ENCODE data around the gene PAPOLA.
A peak's percentile ranks its signal among the peaks of the same experiment; 100 is the strongest.

Gene PAPOLA

DNA sequence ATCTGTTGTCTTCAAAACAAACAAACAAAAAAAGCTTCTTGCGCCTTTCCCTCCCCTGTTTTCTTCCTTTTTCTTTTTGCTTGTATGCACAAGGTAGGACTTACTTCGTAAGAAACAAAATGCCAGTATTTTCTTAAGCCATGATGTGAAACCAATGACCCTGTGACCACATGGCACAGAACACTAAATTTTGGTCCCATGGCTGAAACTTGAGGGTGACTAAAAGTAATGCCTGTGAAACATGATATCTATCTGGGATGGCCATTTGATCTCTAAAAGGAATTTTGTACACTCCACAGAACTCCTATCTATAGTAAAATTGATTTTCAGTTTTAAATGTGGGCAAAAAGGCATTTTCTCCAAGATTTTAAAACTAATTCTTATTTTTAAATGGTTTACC is 63.6 kb downstream of the PAPOLA start:
- no peak for DNase-seq (ENCODE audit: low spot score)

DNA sequence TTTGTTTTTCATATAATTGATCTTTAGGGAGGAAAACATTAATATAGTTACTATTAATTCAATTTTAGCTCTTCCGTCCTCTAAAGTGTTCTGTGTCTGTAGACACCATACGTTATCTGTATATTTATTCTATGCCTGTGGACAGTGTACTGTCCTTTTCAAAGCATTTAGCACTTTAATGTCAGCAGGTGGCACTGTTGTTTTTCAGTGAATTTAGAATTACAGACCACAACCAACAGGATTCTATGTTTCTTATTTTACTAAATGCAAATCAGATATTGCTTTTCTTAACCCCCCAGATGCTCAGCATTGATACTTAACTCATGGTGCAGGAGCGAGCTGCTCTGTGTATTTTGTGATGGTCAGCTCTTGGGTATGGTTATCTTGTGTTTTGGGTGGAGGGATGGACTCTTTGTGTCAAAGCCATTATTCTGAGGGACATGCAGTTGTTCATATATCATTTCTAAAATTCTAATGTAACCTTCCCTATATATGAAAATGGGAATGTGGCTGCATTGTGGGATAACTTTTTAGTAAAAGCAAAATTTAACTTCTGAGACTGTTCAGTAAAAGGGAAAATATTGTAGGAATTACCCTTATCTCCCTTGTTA is 65.2 kb downstream of the PAPOLA start:
- peak; percentile 40 for DNase-seq (ENCODE audit: low spot score)

DNA sequence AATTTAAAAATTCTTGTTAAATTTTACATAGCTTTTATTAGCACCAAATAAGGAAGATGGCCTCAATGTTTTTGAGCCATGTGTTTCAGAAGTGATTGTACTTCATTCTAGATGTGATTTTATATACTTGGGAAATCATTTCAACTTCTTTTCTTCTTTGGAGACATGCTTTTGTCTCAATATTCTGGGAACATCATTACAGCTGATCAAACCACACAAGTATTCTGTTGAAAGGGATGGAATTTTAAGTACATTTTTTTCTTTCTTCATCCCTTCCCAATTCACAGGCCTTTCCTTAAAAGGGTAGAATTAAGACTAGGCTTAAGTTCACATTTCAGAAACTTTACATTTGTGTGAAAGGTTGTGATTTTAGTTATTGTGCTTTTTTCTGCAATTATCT is 66.4 kb downstream of the PAPOLA start:
- no peak for DNase-seq (ENCODE audit: low spot score)

DNA sequence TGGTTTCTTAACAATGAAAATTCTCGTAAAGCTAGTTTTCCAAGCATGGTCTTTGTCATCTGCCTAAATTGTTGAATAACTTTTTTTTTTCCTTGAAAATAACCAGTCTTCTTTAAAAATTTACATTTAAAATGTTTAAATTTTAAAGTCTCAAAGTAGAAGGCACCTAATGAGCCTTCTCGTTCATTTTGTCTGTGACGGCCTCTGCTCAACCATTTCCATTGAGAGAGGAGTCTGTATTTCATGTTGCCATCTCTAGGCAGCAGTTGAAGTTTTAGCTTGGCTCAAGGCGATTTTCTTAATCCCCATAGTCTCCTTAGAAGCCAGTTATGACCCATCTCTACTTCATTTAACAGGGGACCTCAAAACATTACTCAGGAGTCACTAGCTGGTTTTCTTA is 69.1 kb downstream of the PAPOLA start:
- no peak for DNase-seq (ENCODE audit: low spot score)

DNA sequence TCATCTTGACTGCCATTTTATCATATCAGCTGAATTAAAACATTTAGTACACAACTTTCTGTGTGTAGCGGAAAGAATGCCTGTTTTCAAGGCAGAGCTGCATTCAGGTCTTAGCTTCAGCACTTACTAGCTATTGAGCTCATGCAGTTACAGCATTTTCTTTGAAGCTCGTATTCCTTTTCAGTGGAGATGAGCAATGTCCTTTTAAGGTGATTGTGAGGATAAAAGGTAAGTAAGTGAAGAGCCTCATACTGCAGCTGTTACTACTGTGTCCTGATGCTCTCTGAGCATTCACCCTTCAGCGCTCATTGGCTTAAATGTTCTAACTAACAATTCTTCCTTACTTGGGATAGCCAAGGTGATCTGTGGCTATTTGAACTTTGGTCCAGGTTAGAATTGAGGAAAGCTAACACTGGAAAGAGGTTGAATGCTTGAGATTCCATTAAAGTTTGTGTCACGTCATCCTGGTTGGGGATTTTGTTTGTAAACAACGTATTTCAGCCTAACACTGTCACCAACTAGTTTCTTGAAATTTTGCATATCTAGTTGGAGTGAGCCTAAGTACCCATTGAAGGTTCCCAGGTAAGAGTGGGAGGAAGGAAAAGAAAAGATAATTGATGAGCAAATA is 71.4 kb downstream of the PAPOLA start:
- no peak for DNase-seq (ENCODE audit: low spot score)

DNA sequence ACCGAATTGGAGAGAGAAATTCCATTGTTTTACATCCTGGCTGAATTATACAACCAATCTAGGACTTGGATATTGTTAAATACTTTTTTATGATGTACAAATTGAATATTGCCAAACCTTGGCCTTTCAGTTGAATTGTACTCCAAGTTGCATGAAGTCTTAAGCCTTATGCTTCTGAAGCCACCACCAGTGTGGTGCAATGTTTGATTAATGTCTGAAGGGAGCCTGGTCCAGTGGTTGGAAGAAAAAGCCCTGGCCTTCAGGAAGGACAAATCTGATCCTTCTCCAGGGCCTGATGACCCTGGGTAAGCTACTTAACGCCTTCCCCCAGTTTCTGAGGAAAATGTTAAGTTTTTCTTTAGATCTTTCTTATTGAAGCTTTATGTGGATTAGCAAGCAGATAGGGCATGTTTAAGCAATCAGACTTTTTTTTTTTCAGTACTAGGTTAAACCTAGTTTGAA is 72.0 kb downstream of the PAPOLA start:
- DNase-seq (ENCODE audit: low spot score) = no peak

DNA sequence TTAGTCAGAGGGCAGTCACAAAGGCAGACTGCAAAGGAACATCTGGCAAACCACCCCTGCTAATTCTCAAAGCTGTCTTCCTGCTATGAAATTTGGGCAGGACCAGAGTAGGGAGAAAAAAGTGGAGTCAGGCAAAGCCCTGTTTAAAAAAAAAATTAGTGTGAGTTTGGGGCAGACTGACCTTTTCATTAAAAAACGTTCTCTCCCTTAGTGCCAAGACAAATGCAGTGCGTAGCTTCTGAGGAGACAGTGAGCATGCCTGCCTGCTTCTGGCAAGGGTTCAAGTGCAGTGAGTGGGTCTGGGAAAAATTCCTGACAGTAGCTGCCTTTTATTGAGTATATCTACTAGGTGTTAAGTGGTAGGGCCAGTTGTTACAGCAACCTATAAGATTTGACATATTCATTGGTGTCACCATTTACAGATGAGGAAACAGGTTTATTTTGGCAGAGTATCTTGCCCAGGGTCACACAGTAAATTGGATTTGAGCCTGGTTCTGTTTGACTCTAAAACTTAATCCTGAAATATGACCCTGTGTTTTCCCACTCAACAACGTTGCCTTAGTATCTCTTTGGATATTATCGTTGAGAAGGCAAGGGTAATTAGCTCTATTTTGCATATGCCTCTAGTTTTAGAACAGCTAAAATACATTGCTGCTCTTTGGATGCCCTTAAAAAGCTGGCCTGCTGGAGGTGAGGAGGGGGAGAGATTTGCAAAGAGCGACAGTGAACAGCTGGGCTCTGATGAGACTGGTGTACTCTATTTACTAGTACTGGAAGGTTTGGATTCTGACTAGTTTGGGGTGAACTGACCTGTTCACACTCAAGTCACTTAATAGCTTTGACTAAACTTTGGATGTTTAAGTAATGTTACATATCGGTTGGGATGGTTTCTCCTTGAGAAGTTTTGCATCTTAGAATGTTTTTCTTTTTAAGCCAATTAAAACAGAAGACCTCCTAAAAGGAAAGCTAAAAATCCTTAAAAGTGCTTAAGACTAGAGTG is 72.8 kb downstream of the PAPOLA start:
- DNase-seq (ENCODE audit: low spot score) = no peak

GRCh38 chr14:96576359-96576758 is 74.2 kb downstream of the PAPOLA start:
- DNase-seq (ENCODE audit: low spot score) = no peak

GRCh38 chr14:96576937-96577336 is 74.8 kb downstream of the PAPOLA start:
- no peak for DNase-seq (ENCODE audit: low spot score)

DNA sequence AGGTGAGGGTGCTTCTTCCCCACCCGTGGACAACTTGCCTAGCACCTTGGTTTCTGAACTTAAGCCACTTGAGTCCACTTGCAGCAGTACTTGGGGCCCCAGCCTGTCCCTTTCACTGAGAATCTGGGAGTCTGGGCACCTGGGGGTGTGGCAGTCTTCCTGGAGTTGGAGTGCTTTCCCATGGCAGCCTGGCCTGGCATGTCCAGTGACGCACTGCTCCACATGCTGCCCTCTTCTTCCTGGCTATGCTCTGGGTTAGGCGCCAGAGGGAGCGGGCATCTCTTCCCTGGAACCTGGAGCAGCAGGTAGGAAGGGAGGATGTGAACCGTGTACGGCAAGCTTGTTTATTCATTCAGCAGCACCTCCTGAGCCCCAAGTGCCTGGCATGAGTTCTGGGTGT is 76.4 kb downstream of the PAPOLA start:
- DNase-seq (ENCODE audit: low spot score) = no peak

DNA sequence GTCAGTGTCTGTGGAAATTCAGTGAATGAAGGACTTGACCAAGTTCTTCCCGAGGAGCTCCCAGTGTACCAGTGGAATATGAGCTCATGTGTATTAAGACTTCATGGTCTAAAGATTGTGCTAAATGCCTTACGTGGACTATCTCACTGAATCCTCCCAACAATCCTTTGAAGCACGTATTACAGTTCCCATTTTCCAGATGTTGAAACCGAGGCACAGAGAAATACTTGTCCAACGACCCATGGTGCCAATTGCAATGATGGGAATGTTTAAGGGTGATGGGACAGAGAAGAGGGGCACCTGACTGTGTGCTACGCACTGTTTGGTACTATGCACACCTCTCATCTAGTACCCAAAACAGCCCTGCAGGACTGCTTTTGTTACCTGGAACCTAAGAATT is 77.2 kb downstream of the PAPOLA start:
- DNase-seq (ENCODE audit: low spot score) = no peak

- DNase-seq (ENCODE audit: low spot score) = no peak
Measured at GRCh38 chr14:96579855-96580254, 77.7 kb downstream of the PAPOLA start.

GRCh38 chr14:96580566-96580965 is 78.4 kb downstream of the PAPOLA start:
- DNase-seq (ENCODE audit: low spot score) = no peak

DNA sequence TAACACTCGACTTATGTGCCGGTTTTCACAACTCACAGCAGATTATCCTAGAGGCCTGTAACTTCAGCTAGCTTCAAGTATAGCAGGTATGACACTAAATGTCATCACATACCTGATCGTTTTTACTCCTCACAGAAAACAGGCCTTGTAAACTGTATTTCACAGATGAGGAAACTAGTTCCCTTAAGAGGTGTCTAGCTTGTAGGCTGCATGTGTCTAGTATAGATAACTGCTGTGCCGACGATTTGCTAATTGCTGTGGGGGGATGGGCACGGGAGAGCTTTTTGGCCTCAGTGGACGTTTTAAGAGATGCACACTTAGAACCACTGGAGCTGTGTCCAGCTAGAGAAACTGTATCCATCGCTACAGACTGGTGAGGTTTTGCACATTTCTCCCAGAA is 78.8 kb downstream of the PAPOLA start:
- DNase-seq (ENCODE audit: low spot score) = peak; percentile 9

DNA sequence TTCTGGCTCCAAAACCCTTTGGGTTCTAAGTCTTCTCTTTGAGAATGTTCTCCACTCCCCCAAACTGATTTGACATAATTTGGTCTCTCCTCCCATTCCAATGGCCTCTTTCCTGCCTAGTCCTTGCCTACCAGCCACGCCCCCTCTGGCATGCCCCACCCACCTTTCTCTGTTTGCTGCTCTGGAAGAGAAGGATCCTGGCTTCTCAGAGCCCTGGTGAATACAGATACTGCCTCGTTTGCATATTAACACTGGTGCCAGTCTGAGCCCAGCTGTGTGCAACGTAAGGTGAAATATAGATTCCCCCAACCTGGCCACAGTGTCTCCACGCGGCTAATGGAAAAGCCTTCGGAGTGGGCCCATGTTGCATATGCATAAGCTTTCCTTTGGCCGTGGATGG is 79.7 kb downstream of the PAPOLA start:
- no peak for DNase-seq (ENCODE audit: low spot score)

GRCh38 chr14:96582411-96582961 is 80.3 kb downstream of the PAPOLA start:
- DNase-seq (ENCODE audit: low spot score) = no peak

- DNase-seq (ENCODE audit: low spot score) = no peak
Measured at GRCh38 chr14:96582995-96583394, 80.8 kb downstream of the PAPOLA start.

GRCh38 chr14:96583569-96584041 is 81.4 kb downstream of the PAPOLA start:
- no peak for DNase-seq (ENCODE audit: low spot score)

DNA sequence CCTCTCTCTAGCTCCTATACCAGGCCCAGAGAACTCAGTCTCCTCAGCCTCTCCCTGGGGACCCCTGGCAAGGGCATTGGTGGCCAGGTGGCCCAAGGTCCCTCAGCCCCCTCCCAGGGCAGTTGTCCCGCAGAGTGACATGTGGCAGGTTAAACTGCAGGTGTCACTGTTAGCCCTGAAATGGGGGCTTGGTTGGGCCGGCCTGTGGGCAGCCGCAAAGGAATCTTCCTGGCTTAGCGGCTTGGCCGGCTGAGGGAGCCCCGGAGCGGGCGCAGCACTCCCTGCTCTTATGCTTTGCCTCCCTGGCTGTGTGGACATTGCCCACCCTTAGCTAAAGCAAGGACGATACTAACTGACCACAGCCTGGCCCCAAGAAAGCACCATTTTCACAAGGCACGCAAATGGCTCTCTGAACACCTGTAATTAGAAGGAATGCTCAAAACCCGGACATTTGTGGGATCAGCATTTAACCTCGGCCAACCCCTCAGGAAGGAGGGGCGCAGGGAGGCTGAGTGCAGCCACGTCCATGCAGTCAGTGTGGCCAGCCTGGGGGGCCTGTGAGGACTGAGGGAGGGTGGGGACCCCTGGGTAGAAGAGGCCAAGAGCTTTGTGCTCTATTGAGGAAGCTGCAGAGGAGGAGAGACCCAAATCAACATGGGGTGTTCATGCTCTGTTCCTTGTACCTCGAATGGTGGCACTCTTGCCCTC is 82.2 kb downstream of the PAPOLA start:
- DNase-seq (ENCODE audit: low spot score) = no peak

DNA sequence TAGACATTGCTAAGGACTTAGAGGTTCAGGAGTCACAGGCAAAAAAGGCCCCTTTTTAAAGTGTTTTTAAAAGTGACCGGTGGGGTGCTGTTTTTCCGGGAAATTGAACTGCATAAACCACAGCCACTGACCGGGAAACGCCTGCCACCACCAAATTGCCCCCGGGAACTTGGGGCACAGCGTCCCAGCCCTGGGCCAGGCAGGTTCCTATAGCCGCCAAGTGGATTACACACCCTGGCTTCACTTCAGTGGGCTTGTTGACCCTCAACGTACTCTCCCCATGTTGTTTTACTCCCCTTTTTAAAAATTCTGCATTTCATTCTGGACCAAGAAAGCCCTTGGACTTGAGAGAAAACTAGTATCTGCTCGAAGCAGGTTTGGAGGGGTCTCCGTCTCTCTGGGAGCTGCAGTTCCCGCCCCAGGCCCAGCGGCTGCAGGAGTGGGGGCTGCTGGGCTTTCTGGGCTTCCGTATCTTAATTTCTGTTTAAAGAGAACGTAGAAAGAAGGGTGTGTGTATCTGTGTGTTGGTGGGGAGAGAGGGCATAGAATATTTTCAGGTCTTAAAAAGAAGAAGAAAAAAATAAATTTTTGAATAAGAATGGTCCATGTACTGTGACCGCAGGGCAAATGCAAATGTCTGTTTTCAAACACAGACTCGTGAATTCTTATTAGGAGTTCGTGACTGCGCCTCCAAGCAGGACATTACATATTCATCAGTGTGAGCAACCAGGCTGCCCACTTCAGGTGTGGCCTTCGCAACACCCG is 82.9 kb downstream of the PAPOLA start:
- DNase-seq (ENCODE audit: low spot score) = no peak

GRCh38 chr14:96585672-96586013 is 83.5 kb downstream of the PAPOLA start:
- DNase-seq (ENCODE audit: low spot score) = no peak

All from hematopoietic multipotent progenitor cell treated with erythropoietin and hydrocortisone succinate and interleukin-3 and kit ligand, for 15 days (in vitro differentiated cells).